DND-41 (cell line): Measurements from ENCODE around the gene SLC25A10.
A peak's percentile ranks its signal among the peaks of the same experiment; 100 is the strongest.

Experiments used
- ATAC-seq: fragments of 200-7000 bp; cut with Tn5 transposase; 3 replicates; pipeline ENCODE4 v1.9.1; 2021; ENCODE audit warnings: low read depth; ENCODE audit not compliant: insufficient read depth
- DNase-seq: peaks from one replicate; pipeline ENCODE4 v3.0.0-alpha.2; 2020
- H2AFZ ChIP-seq: 2 replicates; pipeline ENCODE4 v1.6.0; 2012; ENCODE audit warnings: low read depth, low read length
- H3K27ac ChIP-seq: 2 replicates; pipeline ENCODE4 v1.5.1; 2012; ENCODE audit warnings: low read length, inconsistent platforms
- H3K27me3 ChIP-seq: fragments of 200-600 bp; sonication (generic); 2 replicates; pipeline ENCODE4 v1.6.0; 2012; ENCODE audit warnings: low read length, mild to moderate bottlenecking, inconsistent platforms; ENCODE audit not compliant: insufficient read depth, poor library complexity
- H3K36me3 ChIP-seq: 2 replicates; pipeline ENCODE4 v1.5.1; 2012; ENCODE audit warnings: low read length, inconsistent platforms; ENCODE audit not compliant: insufficient read depth
- H3K4me1 ChIP-seq: 2 replicates; pipeline ENCODE4 v1.5.1; 2012; ENCODE audit warnings: mild to moderate bottlenecking, low read length; ENCODE audit not compliant: insufficient read depth
- H3K4me2 ChIP-seq: 2 replicates; pipeline ENCODE4 v1.6.0; 2012; ENCODE audit warnings: mild to moderate bottlenecking, moderate library complexity, low read length, inconsistent platforms; ENCODE audit not compliant: insufficient read depth
- H3K4me3 ChIP-seq, 2 experiments: fragments of 200-600 bp in 1 of 2; shearing (Covaris generic) in 1 of 2; 2 replicates each; pipeline ENCODE4 v1.5.1; 2012 to 2016; ENCODE audit warnings: inconsistent platforms in 2 of 2, low read length in 2 of 2, mild to moderate bottlenecking in 2 of 2, low read depth in 1 of 2, moderate library complexity in 1 of 2
- H3K79me2 ChIP-seq: 2 replicates; pipeline ENCODE4 v1.6.0; 2012; ENCODE audit warnings: low read length, inconsistent platforms; ENCODE audit not compliant: insufficient read depth
- H3K9ac ChIP-seq: 2 replicates; pipeline ENCODE4 v1.6.0; 2012; ENCODE audit warnings: low read depth, mild to moderate bottlenecking, inconsistent platforms, low read length, moderate library complexity
- H3K9me3 ChIP-seq: 2 replicates; pipeline ENCODE4 v1.5.1; 2012; ENCODE audit warnings: low read length, moderate library complexity, mild to moderate bottlenecking, inconsistent platforms; ENCODE audit not compliant: insufficient read depth, severe bottlenecking
- H4K20me1 ChIP-seq: 2 replicates; pipeline ENCODE4 v1.6.0; 2012; ENCODE audit warnings: low read length; ENCODE audit not compliant: insufficient read depth
- CTCF ChIP-seq: IDR thresholded peaks from 2 replicates; pipeline ENCODE4 v1.5.1; 2012; ENCODE audit warnings: borderline replicate concordance, low read length, moderate library complexity, mild to moderate bottlenecking; ENCODE audit not compliant: poor library complexity, severe bottlenecking; ENCODE audit errors: extremely low read depth
- EZH2 ChIP-seq: IDR thresholded peaks from 3 replicates; pipeline ENCODE4 v1.6.1; 2012; ENCODE audit warnings: borderline replicate concordance, low read depth, mild to moderate bottlenecking, moderate library complexity, low read length, inconsistent platforms; ENCODE audit not compliant: severe bottlenecking

Gene SLC25A10

GRCh38 chr17:81727324-81728031 lies 15.4 kb downstream of the SLC25A10 start:
- Histone ChIP-seq H3K27ac (no peak overlapping the region), H3K9ac (no peak overlapping the region), H3K4me3 (no peak overlapping the region), H3K79me2 (no peaks in the 10 kb centered on the region), H3K4me2 (no peak overlapping the region), H3K27me3 (peaks cover 2% of the 10 kb centered on the region), H2AFZ (no peak overlapping the region), H3K4me1 (no peaks in the 10 kb centered on the region), H3K9me3 (no peaks in the 10 kb centered on the region), H3K36me3 (no peaks in the 10 kb centered on the region), H4K20me1 (no peaks in the 10 kb centered on the region)
- no peak for ATAC-seq
- DNase-seq: no peak
- no peak for TF ChIP-seq CTCF
- no peak for TF ChIP-seq EZH2

- H2AFZ ChIP-seq: no peak overlapping the region
- H3K4me1 ChIP-seq: peaks cover 3% of the 10 kb centered on the region; the same call in 1 of the 2 replicates
- peaks cover 14% of the 10 kb centered on the region for H3K27me3 ChIP-seq
- TF ChIP-seq CTCF (peak; percentile 92), EZH2 (no peak)
- H3K79me2 ChIP-seq: no peaks in the 10 kb centered on the region
- no peak overlapping the region for H3K4me3 ChIP-seq
- H3K36me3 ChIP-seq: no peaks in the 10 kb centered on the region
- peak; percentile 64 for DNase-seq
- H3K9me3 ChIP-seq: no peaks in the 10 kb centered on the region
- no peaks in the 10 kb centered on the region for H4K20me1 ChIP-seq
- ATAC-seq: peak; percentile 87
- no peak overlapping the region for H3K27ac ChIP-seq
- no peak overlapping the region for H3K9ac ChIP-seq
- H3K4me2 ChIP-seq: no peak overlapping the region
Measured at GRCh38 chr17:81733507-81734404, 21.7 kb downstream of the SLC25A10 start.

- no peaks in the 10 kb centered on the region for H4K20me1 ChIP-seq
- no peak overlapping the region for H3K27ac ChIP-seq
- H3K9me3 ChIP-seq: no peaks in the 10 kb centered on the region
- H3K9ac ChIP-seq: no peak overlapping the region
- DNase-seq (no peak), ATAC-seq (no peak)
- H3K4me3 ChIP-seq: no peak overlapping the region
- no peaks in the 10 kb centered on the region for H3K36me3 ChIP-seq
- no peak overlapping the region for H2AFZ ChIP-seq
- peaks cover 14% of the 10 kb centered on the region for H3K27me3 ChIP-seq
- no peaks in the 10 kb centered on the region for H3K79me2 ChIP-seq
- no peak overlapping the region for H3K4me2 ChIP-seq
- TF ChIP-seq EZH2 (no peak), CTCF (no peak)
- peaks cover 3% of the 10 kb centered on the region; the same call in 1 of the 2 replicates for H3K4me1 ChIP-seq
Measured at GRCh38 chr17:81734405-81735263, 22.6 kb downstream of the SLC25A10 start.
